ENCODE results near the gene COCH.
"Not testable (repeated sequence)": the region's sequence is repeated elsewhere in the genome, so short reads cannot be mapped to it uniquely, and the experiment has no call there.

Gene COCH

GRCh38 chr14:30882431-30882830, 8.1 kb downstream of the COCH start:
- no peaks in the 10 kb centered on the region for H3K27me3 ChIP-seq (ENCODE audit: control insufficient read depth, insufficient read depth, low read length)
- H3K4me1 ChIP-seq (ENCODE audit: control insufficient read depth, insufficient read depth, low read length), result no peaks in the 10 kb centered on the region
- no peak overlapping the region for H3K9ac ChIP-seq (ENCODE audit: low read depth, low read length)
- no peaks in the 10 kb centered on the region for H3K9me3 ChIP-seq (ENCODE audit: control insufficient read depth, insufficient read depth, low read length)
- no peaks in the 10 kb centered on the region for H3K36me3 ChIP-seq (ENCODE audit: control insufficient read depth, insufficient read depth, low read length)
- no peak overlapping the region for H3K4me3 ChIP-seq (ENCODE audit: low read depth, low read length)

GRCh38 chr14:30883508-30884294, 9.3 kb downstream of the COCH start:
- H3K9ac ChIP-seq (ENCODE audit: low read depth, low read length), result no peak overlapping the region
- H3K9me3 ChIP-seq (ENCODE audit: control insufficient read depth, insufficient read depth, low read length), result no peaks in the 10 kb centered on the region
- no peaks in the 10 kb centered on the region for H3K27me3 ChIP-seq (ENCODE audit: control insufficient read depth, insufficient read depth, low read length)
- H3K4me1 ChIP-seq (ENCODE audit: control insufficient read depth, insufficient read depth, low read length), result no peaks in the 10 kb centered on the region
- H3K4me3 ChIP-seq (ENCODE audit: low read depth, low read length), result no peak overlapping the region
- no peaks in the 10 kb centered on the region for H3K36me3 ChIP-seq (ENCODE audit: control insufficient read depth, insufficient read depth, low read length)

DNA sequence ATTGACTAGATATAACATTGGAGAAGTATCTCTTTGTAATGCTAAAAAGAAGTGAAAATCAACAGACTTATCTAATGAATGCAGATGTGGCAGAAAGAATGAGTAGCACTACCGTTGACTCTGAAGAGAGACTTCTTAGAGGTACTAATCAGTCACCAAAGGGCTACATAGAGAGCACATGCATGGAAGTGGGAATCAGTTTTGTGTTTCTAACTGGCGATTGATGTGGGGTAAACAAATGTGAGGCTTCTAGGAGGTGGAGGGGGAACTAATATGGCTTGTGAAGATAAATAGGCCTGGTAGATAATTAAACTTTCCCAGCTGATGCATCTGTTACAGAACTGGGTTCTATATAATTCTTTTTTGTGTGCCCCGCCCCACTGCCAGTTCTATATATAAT, 10.5 kb downstream of the COCH start:
- Histone ChIP-seq H3K36me3 (ENCODE audit: control insufficient read depth, insufficient read depth, low read length) (no peaks in the 10 kb centered on the region), H3K9me3 (ENCODE audit: control insufficient read depth, insufficient read depth, low read length) (no peaks in the 10 kb centered on the region)

DNA sequence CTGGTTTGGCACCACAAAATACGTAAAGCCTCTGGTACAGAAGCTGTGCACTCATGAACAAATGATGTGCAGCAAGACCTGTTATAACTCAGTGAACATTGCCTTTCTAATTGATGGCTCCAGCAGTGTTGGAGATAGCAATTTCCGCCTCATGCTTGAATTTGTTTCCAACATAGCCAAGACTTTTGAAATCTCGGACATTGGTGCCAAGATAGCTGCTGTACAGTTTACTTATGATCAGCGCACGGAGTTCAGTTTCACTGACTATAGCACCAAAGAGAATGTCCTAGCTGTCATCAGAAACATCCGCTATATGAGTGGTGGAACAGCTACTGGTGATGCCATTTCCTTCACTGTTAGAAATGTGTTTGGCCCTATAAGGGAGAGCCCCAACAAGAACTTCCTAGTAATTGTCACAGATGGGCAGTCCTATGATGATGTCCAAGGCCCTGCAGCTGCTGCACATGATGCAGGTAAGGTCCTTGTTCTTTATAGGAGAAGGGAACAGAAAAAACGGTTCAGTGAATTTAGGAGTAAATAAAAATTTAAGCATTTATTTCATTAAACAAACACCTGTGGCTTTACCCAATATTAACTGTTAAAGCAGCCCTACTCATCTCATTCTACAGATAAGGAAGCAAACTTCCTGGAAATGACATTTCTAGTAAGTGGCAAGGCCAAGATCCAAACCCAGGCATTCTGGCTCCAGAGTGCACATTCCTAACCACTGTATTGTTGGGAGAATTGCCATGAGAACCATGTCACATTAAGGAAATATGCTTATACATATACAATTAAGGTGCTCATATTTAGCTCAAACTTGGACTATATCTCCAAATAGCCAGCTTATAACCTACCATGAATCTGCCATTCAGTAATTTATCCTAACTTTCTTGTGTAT, 11.7 kb downstream of the COCH start:
- no peaks in the 10 kb centered on the region for H3K9me3 ChIP-seq (ENCODE audit: control insufficient read depth, insufficient read depth, low read length)
- H3K36me3 ChIP-seq (ENCODE audit: control insufficient read depth, insufficient read depth, low read length), result no peaks in the 10 kb centered on the region
- H3K27me3 ChIP-seq (ENCODE audit: control insufficient read depth, insufficient read depth, low read length), result no peaks in the 10 kb centered on the region
- H3K4me1 ChIP-seq (ENCODE audit: control insufficient read depth, insufficient read depth, low read length), result no peaks in the 10 kb centered on the region
- no peak overlapping the region for H3K9ac ChIP-seq (ENCODE audit: low read depth, low read length)
- H3K4me3 ChIP-seq (ENCODE audit: low read depth, low read length), result no peak overlapping the region

More for the DNA sequence above, 10.5 kb downstream of the COCH start:
- Histone ChIP-seq H3K4me1 (ENCODE audit: control insufficient read depth, insufficient read depth, low read length) (no peaks in the 10 kb centered on the region), H3K9ac (ENCODE audit: low read depth, low read length) (no peak overlapping the region), H3K27me3 (ENCODE audit: control insufficient read depth, insufficient read depth, low read length) (no peaks in the 10 kb centered on the region), H3K4me3 (ENCODE audit: low read depth, low read length) (no peak overlapping the region)

DNA sequence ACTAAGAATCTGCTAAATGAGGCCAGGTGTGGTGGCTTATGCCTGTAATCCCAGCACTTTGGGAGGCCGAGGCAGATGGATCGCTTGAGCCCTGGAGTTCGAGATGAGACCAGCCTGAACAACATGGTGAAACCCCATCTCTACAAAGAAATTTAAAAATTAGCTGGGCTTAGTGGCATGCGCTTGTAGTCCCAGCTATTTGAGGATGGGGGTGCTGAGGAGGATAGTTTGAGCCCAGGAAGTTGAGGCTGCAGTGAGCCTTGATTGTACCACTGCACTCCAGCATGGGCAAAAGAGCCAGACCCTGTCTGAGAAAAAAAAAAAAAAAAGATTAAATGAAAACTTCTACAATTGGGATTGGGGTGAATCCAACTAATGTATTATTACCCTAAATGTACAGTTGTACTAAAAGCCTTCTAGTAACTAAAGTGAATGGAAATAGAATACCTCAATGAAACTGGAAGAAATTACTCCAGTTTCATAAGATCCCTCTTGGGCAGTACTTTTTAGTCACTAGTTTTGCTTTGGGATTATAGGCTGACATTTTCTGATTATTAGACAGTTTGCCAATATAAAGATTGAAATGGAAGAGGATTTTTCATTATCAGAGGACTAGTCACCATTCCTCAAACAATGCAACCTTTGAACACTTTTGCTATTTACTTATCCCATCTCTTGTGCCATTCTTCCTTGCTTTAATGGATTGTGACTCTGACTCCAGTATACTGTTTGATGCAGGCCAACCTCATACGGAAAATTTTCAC, 14.3 kb downstream of the COCH start:
- Histone ChIP-seq H3K4me3 (ENCODE audit: low read depth, low read length) (no peak overlapping the region), H3K9me3 (ENCODE audit: control insufficient read depth, insufficient read depth, low read length) (no peaks in the 10 kb centered on the region), H3K4me1 (ENCODE audit: control insufficient read depth, insufficient read depth, low read length) (no peaks in the 10 kb centered on the region), H3K9ac (ENCODE audit: low read depth, low read length) (no peak overlapping the region), H3K36me3 (ENCODE audit: control insufficient read depth, insufficient read depth, low read length) (no peaks in the 10 kb centered on the region), H3K27me3 (ENCODE audit: control insufficient read depth, insufficient read depth, low read length) (no peaks in the 10 kb centered on the region)

- Histone ChIP-seq H3K9me3 (ENCODE audit: control insufficient read depth, insufficient read depth, low read length) (no peaks in the 10 kb centered on the region), H3K4me3 (ENCODE audit: low read depth, low read length) (no peak overlapping the region), H3K27me3 (ENCODE audit: control insufficient read depth, insufficient read depth, low read length) (no peaks in the 10 kb centered on the region), H3K4me1 (ENCODE audit: control insufficient read depth, insufficient read depth, low read length) (no peaks in the 10 kb centered on the region), H3K9ac (ENCODE audit: low read depth, low read length) (no peak overlapping the region), H3K36me3 (ENCODE audit: control insufficient read depth, insufficient read depth, low read length) (no peaks in the 10 kb centered on the region)
Measured at GRCh38 chr14:30889244-30889594, 14.9 kb downstream of the COCH start.

DNA sequence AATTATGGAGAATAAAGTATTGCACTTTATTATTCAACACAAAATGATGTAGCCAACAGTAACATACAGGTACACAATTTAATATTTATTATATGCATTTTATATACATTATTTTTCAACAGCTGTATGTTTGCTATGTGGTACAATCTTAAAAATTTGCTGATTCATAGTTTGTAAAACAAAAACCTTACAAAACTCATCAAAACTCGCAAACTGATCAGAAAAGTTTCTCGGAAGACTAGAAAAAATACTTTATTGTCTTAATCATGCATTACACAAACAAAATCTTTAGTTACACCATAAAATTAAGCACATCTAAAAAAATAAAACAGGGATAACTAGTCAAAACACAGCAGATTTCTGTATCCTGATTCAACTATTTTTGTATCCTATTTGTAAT, 19.5 kb downstream of the COCH start:
- no peaks in the 10 kb centered on the region for H3K27me3 ChIP-seq (ENCODE audit: control insufficient read depth, insufficient read depth, low read length)
- no peak overlapping the region for H3K4me3 ChIP-seq (ENCODE audit: low read depth, low read length)
- no peak overlapping the region for H3K9ac ChIP-seq (ENCODE audit: low read depth, low read length)
- no peaks in the 10 kb centered on the region for H3K4me1 ChIP-seq (ENCODE audit: control insufficient read depth, insufficient read depth, low read length)
- no peaks in the 10 kb centered on the region for H3K36me3 ChIP-seq (ENCODE audit: control insufficient read depth, insufficient read depth, low read length)
- no peaks in the 10 kb centered on the region for H3K9me3 ChIP-seq (ENCODE audit: control insufficient read depth, insufficient read depth, low read length)

- Histone ChIP-seq H3K27me3 (ENCODE audit: control insufficient read depth, insufficient read depth, low read length) (no peaks in the 10 kb centered on the region), H3K9ac (ENCODE audit: low read depth, low read length) (no peak overlapping the region), H3K9me3 (ENCODE audit: control insufficient read depth, insufficient read depth, low read length) (no peaks in the 10 kb centered on the region), H3K4me1 (ENCODE audit: control insufficient read depth, insufficient read depth, low read length) (no peaks in the 10 kb centered on the region), H3K4me3 (ENCODE audit: low read depth, low read length) (no peak overlapping the region), H3K36me3 (ENCODE audit: control insufficient read depth, insufficient read depth, low read length) (no peaks in the 10 kb centered on the region)
Measured at GRCh38 chr14:30894923-30895515, 20.7 kb downstream of the COCH start.

- H3K27me3 ChIP-seq (ENCODE audit: control insufficient read depth, insufficient read depth, low read length), result no peaks in the 10 kb centered on the region
- no peaks in the 10 kb centered on the region for H3K9me3 ChIP-seq (ENCODE audit: control insufficient read depth, insufficient read depth, low read length)
- no peak overlapping the region for H3K9ac ChIP-seq (ENCODE audit: low read depth, low read length)
- no peaks in the 10 kb centered on the region for H3K36me3 ChIP-seq (ENCODE audit: control insufficient read depth, insufficient read depth, low read length)
- no peak overlapping the region for H3K4me3 ChIP-seq (ENCODE audit: low read depth, low read length)
- H3K4me1 ChIP-seq (ENCODE audit: control insufficient read depth, insufficient read depth, low read length), result no peaks in the 10 kb centered on the region
Measured at GRCh38 chr14:30896435-30896834, 22.1 kb downstream of the COCH start.

DNA sequence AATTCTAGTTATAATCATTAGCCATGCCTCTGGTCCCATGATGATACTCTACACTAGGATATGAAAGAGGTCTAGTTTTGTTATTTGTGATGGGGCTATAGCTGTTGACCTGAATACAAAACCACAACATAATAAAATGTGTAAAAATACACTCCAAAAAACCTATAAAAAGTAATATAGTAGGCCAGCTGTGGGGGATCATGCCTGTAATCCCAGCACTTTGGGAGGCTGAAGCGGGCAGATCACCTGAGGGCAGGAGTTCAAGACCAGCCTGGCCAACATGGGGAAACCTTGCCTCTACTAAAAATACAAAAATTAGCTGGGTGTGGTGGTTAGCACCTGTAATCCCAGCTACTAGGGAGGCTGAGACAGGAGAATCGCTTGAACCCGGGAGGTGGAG, 22.8 kb downstream of the COCH start:
- H3K9ac ChIP-seq (ENCODE audit: low read depth, low read length); H3K9me3 ChIP-seq (ENCODE audit: control insufficient read depth, insufficient read depth, low read length); H3K36me3 ChIP-seq (ENCODE audit: control insufficient read depth, insufficient read depth, low read length); H3K4me3 ChIP-seq (ENCODE audit: low read depth, low read length); H3K27me3 ChIP-seq (ENCODE audit: control insufficient read depth, insufficient read depth, low read length); H3K4me1 ChIP-seq (ENCODE audit: control insufficient read depth, insufficient read depth, low read length): not testable (repeated sequence)

DNA sequence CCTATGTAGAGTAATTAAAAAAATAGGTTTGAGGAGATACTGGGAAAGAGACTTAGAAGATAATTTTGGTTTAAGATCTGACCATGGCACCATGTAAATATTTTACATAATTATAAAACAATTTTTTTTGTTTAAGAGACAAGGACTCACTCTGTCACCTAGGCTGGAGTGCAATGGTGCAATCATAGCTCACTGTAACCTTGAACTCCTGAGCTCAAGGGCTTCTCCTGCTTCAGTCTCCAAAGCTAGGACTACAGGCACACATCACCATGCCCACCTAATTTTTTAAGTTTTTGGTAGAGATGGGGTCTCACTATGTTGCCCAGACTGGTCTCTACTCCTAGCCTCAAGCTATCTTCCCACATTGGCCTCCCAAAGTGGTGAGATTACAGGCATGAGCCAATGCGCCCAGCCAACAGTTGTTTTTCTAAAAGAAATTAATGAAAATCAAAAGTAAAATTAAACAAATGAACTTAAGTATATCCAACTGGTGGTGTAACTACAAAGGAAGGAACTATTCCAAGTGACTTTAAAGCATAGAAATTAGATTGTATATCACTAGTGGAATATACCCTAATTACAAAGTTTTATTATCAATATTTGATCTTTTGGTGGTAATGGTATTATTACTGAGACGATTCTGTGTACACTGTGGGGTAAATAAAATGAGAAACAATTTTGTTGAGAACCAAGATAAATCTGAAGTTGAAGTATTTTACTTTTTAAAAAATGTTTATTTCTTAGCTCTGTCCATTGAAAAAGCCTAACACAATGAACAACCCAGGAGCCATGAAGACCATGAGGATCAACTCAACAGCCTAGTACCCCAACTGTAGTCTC, 29.1 kb downstream of the COCH start:
- Histone ChIP-seq H3K36me3 (ENCODE audit: control insufficient read depth, insufficient read depth, low read length) (no peaks in the 10 kb centered on the region), H3K4me3 (ENCODE audit: low read depth, low read length) (no peak overlapping the region), H3K9ac (ENCODE audit: low read depth, low read length) (no peak overlapping the region), H3K9me3 (ENCODE audit: control insufficient read depth, insufficient read depth, low read length) (no peaks in the 10 kb centered on the region), H3K27me3 (ENCODE audit: control insufficient read depth, insufficient read depth, low read length) (no peaks in the 10 kb centered on the region), H3K4me1 (ENCODE audit: control insufficient read depth, insufficient read depth, low read length) (no peaks in the 10 kb centered on the region)
